GM23338 (cell line): ENCODE data around the gene SH3GL3.

ENCODE experiments used
- CREB1 ChIP-seq: fragments of 250-450 bp; sonication (Bioruptor Pico); IDR thresholded peaks from 2 replicates; pipeline ENCODE4 v1.5.0; 2020; ENCODE audit warnings: low read depth, mild to moderate bottlenecking, moderate library complexity
- CTCF ChIP-seq, 2 experiments: fragments of 200-600 bp in 1 of 2; sonication (generic) in 1 of 2; conservative IDR thresholded peaks; 2 replicates each; pipeline versions ENCODE4 v1.5.1 to v1.6.1; 2016 to 2017; ENCODE audit warnings: antibody characterized with exemption in 2 of 2, low read depth in 2 of 2, mild to moderate bottlenecking in 2 of 2, moderate library complexity in 1 of 2
- EZH2 ChIP-seq: fragments of 200-600 bp; sonication (generic); IDR thresholded peaks from one replicate; pipeline ENCODE4 v1.8.0; 2017; ENCODE audit warnings: antibody characterized with exemption, mild to moderate bottlenecking, low read depth; ENCODE audit not compliant: unreplicated experiment
- EZH2phosphoT487 ChIP-seq: fragments of 200-600 bp; sonication (generic); IDR thresholded peaks from one replicate; pipeline ENCODE4 v1.8.1; 2018; ENCODE audit warnings: antibody characterized with exemption; ENCODE audit not compliant: unreplicated experiment
- JUNB ChIP-seq: IDR thresholded peaks from one replicate; pipeline ENCODE4 v1.6.1; 2016; ENCODE audit warnings: antibody characterized with exemption; ENCODE audit not compliant: unreplicated experiment
- NANOG ChIP-seq: IDR thresholded peaks from 2 replicates; pipeline ENCODE4 v1.6.1; 2016; ENCODE audit warnings: antibody characterized with exemption, borderline replicate concordance
- POLR2AphosphoS5 ChIP-seq: IDR thresholded peaks from 2 replicates; pipeline ENCODE4 v1.6.1; 2016; ENCODE audit warnings: antibody characterized with exemption, low read depth
- REST ChIP-seq: IDR thresholded peaks from one replicate; pipeline ENCODE4 v1.6.1; 2018; ENCODE audit warnings: antibody characterized with exemption; ENCODE audit not compliant: unreplicated experiment
- STAT1 ChIP-seq: IDR thresholded peaks from one replicate; pipeline ENCODE4 v1.6.1; 2016; ENCODE audit warnings: antibody characterized with exemption; ENCODE audit not compliant: unreplicated experiment
- ZNF331 ChIP-seq: fragments of 250-450 bp; sonication (Bioruptor Pico); IDR thresholded peaks from 2 replicates; pipeline ENCODE4 v1.5.0; 2020; ENCODE audit warnings: low read depth, mild to moderate bottlenecking, moderate library complexity
- TF ChIP-seq, protein P1 (sequence below): IDR thresholded peaks from 2 replicates; pipeline ENCODE4 v1.6.1; 2016; ENCODE audit warnings: antibody characterized with exemption

GRCh38 chr15:83598031-83598430 lies 150.9 kb downstream of the SH3GL3 start:
- TF ChIP-seq NANOG (no peak), CTCF (conservative IDR thresholded peaks at IDR 0.05; ENCODE audit: low read depth in 2 of 2) (no peak), ZNF331 (CRISPR knock-in tag) (no peak), JUNB (no peak), POLR2AphosphoS5 (no peak), EZH2phosphoT487 (no peak), CREB1 (CRISPR knock-in tag) (no peak), REST (no peak), EZH2 (no peak), STAT1 (no peak)
- TF ChIP-seq, protein P1, sequence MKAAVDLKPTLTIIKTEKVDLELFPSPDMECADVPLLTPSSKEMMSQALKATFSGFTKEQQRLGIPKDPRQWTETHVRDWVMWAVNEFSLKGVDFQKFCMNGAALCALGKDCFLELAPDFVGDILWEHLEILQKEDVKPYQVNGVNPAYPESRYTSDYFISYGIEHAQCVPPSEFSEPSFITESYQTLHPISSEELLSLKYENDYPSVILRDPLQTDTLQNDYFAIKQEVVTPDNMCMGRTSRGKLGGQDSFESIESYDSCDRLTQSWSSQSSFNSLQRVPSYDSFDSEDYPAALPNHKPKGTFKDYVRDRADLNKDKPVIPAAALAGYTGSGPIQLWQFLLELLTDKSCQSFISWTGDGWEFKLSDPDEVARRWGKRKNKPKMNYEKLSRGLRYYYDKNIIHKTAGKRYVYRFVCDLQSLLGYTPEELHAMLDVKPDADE: no peak
